GM18858 (cell line): ENCODE data around the gene TUBA8.
"Not testable (repeated sequence)": the region's sequence is repeated elsewhere in the genome, so short reads cannot be mapped to it uniquely, and the experiment has no call there.

ENCODE experiments used
- ATAC-seq: cut with Tn5 transposase; IDR thresholded peaks from one replicate; pipeline ENCODE4 v1.9.1; 2021; ENCODE audit not compliant: unreplicated experiment

The TUBA8 gene

DNA sequence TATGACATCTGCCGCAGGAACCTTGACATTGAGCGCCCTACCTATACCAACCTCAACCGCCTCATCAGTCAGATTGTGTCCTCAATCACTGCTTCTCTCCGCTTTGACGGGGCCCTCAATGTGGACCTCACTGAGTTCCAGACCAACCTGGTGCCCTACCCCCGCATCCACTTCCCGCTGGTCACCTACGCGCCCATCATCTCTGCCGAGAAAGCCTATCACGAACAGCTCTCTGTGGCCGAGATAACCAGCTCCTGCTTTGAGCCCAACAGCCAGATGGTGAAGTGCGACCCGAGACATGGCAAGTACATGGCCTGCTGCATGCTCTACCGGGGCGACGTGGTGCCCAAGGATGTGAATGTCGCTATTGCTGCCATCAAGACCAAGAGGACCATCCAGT lies 16.0 kb downstream of the TUBA8 start:
- ATAC-seq = no peak

DNA sequence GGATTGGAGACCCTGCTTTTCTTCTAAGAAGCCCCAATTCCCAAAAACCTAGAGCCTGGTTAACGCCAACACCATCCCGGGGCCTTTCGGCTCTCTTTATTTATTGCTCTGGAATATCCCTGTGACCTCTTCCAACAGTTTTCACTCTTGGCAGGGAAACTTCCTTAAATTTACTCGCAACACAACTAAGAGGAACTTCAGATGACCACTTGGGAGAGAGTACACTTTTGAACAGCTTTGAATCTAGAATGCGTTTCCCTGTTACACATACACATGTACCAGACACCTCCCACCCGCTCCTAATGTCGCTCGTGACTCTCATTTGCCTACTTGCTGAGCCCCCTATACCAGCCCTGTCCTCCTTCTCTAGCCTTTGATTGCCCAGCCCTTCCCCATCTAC lies 19.4 kb downstream of the TUBA8 start:
- ATAC-seq = no peak

DNA sequence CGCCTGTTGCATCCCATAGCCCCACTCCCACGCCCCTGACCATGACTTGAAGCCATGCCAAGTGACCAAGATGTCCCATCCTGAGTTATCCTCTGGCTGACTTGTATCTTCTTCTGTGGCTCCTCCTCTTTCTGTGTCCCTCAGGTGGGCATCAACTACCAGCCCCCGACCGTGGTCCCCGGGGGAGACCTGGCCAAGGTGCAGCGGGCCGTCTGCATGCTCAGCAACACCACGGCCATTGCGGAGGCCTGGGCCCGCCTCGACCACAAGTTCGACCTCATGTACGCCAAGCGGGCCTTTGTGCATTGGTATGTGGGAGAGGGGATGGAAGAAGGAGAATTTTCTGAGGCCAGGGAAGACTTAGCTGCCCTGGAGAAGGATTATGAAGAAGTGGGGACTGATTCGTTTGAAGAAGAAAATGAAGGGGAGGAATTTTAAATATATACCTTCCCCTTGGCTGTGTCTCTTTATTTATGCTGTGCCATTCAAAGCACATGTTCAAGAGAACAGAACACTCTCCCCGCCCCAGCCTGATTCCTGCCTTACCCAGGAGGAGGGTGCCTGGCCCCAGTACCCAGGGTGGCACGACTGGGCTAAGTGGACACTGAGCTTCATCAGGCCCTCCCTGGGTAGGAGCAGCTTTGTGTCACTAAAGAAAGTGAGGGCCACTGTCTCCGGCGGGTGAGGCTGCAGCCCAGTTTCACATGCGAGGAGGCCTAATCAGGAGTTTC lies 20.3 kb downstream of the TUBA8 start:
- no peak for ATAC-seq

DNA sequence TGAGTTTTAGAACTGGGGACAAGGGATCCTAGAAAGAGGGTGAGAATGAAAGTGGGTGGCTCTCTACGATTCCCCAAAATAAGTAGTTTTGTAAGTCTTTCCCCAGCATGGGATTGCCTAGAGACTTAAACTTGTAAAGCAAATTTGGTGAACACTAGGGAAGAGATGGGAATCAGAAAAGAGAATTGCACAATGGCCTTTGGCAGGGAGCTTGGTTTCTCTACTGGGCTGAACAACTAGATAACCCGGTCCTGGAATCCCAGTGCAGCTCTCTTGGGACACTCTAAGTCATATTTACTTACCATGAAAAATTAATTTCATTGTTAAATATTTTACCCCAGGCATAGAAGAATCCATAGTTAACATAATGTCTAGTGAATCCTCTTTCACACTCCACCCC lies 22.8 kb downstream of the TUBA8 start:
- ATAC-seq = no peak

DNA sequence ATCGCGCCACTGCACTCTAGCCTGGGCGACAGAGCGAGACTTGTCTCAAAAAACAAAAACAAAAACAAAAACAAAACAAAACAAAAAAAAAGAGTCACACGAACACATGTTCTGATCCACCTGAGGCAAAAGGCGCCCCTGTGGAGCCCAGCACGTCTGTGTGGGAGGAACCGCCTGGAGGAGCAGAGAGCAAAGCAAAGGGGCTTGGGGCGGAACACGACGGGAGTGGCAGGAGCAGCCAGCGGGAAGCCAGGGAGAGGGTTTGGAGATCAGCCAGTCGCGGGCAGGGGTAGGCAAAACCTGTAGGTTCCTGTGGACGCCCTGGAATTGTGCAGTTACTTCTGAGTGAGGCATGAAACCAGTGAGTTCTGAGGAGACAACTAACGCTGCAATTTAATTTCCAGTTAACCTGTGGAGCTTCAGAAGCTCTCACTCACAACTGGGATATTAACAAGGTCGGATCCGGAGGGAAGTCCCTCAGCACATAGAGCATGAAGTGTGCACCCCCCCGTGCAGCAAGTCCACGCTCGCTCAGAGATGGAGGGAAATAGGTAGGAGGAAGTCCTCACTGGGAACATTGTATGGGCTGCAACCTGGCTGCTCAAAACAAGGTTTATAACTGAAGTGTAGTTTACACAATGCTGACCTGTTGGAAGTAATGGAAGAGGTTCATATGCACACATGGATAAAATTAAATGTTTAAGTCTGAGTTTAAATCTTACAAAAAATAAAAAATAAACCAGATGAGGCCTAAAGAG lies 26.1 kb downstream of the TUBA8 start:
- ATAC-seq = no peak

DNA sequence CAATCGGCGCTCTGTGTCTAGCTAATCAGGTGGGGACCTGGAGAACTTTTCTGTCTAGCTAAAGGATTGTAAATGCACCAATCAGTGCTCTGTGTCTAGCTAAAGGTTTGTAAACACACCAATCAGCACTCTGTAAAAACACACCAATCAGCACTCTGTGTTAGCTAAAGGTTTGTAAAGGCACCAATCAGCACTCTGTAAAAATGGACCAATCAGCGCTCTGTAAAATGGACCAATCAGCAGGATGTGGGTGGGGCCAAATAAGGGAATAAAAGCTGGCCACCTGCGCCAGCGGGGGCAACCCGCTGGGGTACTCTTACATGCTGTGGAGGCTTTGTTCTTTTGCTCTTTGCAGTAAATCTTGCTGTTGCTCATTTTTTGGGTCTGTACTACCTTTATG lies 30.4 kb downstream of the TUBA8 start:
- not testable (repeated sequence) for ATAC-seq

DNA sequence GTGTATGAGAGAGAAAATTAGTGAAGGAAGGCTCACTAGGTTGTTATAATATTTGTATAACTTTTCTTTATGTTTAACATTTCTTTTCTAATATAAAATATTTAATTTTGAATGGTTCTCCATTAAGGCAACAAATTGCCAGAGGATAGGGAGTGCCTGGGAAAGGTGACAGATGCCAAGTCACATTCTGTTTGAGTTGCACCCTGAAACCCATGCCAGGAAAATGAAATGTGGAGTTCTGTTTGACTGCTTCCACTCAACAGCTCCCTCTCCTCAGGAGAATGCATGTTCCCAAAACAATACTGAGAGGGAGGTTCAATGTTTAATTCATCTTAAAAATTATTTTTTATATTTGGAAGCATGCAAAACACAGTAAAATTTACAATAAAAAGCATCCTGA lies 33.5 kb downstream of the TUBA8 start:
- no peak for ATAC-seq

DNA sequence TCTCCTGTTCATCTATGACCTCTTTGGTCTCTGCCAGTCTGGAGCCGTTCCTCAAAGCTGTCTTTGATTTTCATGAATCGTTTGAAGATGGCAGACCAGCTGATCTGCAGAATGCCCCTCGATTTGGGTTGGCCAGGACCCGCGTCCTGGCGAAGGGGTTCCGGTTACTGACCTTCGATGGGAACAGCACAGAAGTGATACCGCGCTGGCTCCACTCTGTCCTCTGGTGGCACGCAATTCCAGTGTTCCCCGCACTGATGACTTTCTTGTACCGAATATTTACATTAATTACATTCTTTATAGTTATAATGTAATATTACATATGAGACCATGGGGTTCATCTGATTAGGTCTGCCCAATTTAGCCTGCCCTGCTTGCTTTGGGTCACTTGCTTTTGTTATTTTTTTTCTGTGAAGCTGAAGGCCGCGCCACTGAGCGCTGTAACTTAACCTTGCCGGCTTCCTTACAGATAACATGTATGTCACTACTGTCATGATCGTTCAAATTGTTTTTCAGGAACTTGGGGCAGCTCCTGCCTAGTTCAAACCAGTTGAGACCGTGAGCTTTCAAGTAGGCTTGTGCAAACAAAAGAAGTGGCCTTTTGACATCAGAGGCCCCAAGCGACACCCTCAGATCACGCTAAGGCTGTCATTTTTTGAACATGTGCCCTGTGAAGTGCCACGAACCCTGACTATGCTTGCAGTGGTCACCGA lies 35.2 kb downstream of the TUBA8 start:
- no peak for ATAC-seq

DNA sequence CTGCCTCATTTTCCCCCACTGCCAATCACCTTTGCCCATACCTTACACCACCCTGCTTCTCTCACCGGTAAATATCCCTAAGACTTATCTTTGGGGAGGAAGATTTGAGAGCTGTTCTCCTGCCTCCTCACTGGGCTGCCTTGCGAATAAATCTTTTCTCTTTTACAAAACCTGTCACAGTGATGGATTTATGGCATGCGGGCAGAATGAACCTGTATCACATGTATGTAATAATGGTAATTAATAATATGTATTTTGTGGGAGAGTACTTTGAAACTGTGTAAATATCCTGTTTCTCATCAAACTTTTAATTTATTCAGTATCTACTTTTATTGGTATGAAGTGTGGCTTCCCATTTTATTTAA lies 35.8 kb downstream of the TUBA8 start:
- no peak for ATAC-seq

DNA sequence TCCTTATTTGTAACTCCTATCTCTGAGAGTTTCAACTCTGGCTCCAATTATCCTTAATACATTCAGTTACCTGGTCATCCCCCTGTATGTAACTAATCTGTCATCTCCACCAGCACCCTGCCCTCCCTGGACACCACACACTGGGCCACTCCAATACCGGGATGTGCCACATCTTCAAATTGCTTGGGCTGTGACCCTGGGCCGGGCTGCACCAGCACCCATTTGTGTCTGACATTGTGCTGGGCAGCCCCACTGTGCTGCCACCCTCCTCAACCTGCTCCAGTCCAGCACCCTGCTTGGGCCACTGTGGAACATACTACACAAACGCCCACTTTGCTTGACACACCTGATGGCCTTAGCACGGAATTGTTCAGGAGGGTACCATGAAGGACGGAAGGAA lies 37.2 kb downstream of the TUBA8 start:
- no peak for ATAC-seq

DNA sequence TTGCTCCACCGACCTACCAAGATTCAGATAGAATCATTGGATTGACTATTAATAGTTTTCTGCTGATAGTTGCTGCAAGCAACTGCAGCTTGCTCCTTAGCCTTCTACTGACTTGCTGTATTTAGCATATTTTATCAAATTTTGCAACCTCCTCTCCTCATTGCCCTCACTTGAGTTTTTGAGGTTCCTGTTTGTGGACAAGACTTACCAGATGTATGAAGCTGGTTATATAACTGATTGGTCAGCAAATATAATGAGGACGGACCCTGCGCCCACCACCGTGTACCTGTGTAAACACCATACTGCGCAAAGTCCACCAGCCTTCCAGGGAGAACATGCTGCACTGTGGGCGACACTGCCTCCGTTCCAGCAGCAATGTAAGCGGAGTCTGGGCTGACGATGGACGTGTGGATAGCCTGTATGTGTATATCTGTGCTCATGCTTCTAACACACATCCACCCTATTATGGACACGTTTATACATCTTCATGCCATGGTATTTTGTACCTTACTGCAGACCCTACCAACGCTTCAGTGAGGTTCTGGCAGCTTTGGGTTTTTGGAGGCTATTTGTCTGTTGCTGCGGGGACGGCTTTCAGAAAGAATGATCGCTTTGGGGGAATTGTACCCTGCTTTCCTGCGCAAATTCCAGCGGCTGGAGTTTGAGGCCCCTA lies 37.8 kb downstream of the TUBA8 start:
- no peak for ATAC-seq

DNA sequence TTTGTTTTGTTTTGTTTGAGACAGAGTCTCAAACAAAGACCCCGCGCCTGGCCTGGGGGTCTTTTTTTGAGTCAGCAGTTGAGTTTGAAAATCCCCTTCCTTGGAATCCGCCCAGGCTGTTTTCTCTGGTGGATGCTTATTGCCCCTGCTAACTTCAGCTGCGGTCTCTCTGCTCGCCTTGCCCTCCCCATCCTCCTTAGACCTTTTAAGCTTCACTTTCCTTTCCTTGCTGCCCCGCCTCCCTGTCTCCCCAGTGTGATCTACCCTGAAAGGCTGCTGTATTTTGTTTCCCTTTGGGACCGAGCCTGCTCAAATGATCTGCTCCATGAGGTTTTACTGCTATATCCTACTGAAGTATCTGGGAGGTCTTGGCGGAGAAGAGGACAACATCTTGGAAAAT lies 41.9 kb downstream of the TUBA8 start:
- ATAC-seq = no peak

DNA sequence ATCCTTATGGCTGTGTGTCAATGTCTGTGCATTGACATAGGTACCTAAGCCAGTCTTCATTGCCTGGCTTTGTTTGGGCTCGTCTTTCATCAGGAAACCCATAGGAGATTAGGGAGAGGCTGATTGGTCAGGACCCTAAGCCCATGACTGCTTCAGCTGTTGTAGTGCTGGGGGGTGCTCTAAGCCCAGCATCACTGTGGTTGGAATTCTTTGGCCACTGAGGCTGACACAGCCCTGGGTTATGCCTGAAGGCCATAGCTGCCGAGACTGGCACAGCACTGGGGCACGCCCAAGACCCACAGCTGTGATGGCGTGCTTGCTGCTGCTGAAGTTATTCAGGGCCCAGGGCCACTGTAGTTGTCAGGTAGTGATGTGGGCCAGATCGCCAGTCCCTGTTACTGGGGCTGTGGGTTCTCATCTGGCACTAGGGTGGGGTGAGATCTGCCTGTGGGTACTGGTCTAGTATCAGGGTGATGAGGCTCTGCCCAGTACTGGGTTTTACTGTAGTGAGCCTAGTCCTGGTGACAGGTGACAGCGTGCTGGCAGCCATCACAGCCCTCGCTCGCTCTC lies 44.3 kb downstream of the TUBA8 start:
- no peak for ATAC-seq

DNA sequence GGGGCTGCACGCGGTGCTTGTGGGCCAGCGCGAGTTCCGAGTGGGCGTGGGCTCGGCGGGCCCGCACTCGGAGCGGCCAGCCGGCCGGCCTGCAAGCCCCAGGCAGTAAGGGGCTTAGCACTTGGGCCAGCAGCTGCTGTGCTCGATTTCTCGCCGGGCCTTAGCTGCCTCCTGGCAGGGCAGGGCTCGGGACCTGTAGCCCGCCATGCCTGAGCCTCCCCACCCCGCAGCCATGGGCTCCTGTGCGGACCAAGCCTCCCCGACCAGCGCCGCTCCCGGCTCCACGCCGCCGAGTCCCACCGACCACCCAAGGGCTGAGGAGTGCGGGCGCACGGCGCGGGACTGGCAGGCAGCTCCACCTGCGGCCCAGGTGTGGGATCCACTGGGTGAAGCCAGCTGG lies 44.9 kb downstream of the TUBA8 start:
- ATAC-seq = not testable (repeated sequence)

DNA sequence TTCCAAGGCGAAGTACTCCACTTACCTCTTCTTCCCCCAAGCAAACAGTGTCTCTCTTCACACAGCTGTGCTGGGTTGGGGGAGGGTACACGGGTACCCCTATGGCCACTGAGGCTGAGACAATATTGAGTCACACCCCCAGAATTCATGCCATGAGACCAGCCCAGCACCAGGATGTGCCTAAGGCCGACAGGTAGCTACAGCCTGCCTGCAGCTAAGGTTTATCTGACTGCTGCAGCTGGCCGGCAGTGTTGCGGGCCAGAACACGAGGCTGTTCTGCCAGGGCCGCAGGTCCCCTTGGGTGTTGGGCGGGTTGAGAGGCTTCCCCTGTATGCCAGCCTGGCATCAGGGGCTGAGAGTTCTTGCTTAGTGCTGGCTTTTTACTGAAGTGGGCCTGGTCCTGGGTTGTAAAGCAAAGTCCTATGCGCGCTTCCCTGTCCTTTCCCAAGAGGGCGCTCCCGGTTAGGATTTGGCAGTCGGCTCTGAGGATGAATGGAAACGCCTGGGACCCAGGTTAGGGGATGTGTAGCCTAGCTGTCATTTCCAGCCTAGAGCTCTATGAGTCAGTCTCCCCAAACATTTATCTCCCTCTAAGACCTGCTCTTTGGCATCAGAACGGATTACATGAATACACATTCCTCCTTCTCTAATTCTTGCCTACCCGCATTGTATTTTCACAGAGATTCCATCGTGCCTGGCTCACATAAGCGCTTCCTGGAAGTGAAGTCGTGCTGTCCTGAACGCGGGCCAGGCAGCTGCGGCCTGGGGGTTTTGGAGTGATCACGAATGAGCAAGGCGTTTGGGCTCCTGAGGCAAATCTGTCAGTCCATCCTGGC lies 46.5 kb downstream of the TUBA8 start:
- ATAC-seq = no peak

DNA sequence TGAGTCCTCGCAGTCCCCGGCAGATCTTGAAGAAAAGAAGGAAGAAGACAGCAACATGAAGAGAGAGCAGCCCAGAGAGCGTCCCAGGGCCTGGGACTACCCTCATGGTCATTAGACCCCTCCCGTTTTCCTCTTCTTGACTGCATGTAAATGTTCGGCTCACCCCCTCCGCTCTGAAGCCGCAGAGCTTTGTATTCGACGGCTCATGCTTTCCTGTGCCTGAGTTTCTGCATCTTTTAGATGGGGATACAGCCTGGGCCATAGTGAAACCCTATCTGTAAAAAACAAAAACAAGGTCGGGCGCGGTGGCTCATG lies 47.1 kb downstream of the TUBA8 start:
- ATAC-seq = no peak

DNA sequence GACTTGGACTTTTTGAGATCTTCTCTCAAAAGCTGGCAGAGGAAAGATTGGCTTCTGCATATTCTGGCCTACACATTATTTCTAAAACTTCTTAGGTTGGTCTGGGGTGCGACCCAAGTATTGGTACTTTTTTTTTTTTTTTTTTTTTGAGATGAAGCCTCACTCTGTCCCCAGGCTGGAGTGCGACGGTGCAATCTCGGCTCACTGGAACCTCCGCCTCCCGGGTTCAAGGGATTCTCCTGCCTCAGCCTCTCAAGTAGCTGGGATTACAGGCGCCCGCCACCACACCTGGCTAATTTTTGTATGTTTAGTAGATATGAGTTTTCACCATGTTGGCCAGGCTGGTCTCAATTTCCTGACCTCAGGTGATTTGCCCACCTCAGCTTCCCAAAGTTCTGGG lies 50.0 kb downstream of the TUBA8 start:
- ATAC-seq = not testable (repeated sequence)

DNA sequence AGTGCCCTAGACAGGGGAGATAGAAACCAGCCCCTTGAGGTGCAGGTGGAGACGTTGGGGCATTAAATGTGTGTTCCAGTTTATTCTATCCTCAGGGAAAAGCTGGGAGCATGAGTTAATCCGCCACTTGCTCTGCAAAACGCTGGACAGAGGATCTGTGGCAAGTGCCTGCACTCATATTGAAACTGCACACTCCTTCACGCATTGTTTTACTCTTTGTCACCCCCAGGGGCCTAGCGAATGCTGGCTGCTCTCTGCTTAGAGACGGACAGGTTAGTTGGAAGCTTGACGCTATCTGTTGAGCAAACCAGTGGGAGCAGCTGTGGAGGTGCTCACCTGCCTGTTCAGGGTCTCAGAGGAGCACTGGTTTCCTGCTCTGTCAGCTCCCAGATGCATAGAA lies 53.2 kb downstream of the TUBA8 start:
- ATAC-seq = peak; percentile 60

DNA sequence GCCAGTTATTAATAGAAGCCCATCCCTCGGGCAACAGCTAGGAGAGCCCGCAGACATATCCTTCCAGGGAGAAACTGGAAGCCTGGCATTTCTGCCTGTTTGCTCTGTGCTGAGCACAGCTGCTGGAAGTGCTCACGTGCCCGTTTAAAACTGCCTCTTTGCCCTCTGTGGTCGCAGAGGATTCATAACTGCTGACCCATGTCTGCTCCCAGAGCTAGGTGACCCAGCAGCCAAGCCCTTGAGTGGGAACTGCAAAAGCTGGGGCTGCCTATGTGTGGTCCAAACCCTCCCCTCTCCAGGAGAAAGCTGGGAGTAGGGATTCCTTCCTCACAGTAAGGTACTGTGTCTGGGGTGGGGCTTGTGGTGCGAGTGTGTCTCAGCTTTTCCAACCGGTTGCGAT lies 54.0 kb downstream of the TUBA8 start:
- not testable (repeated sequence) for ATAC-seq

DNA sequence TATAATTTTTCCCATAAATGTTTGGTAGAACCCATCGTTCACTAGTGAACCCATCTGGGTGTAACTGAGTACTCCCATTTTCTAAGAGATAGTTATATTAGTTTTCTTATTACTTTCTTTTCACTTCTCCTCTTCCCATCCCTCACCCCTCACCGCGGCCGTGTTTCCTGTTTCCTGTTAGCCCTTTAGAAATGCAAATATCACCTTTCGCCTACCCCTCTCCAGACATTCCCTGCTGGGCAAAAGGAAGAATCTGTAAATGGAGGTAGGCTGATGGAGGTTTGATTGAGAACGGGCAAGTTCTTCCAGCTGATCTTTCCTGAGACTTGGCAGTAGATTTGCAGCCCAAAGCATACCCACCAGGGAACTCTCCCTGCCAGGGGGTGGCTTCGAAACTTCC lies 54.7 kb downstream of the TUBA8 start:
- ATAC-seq = not testable (repeated sequence)
